Panc1 (cell line): ENCODE results near the gene GAS7. TPM values are rescaled to one million over a fixed set of nuclear protein-coding genes. Genes with fewer than 3 reads are reported as not detected.

Source experiments
- ATAC-seq: fragments of 200-7000 bp; cut with Tn5 transposase; 2 replicates; pipeline ENCODE4 v1.9.1; 2020; ENCODE audit warnings: mild to moderate bottlenecking, moderate library complexity
- BruUV-seq: library from RNA; stranded (reverse); fragments of 400-500 nt; replicated peaks from 2 replicates; lab custom pipeline; 2021; lab: Mats Ljungman, UMichigan
- CTCF ChIA-PET: fragments of 300-600 bp; sonication (Branson Sonifier 250); formaldehyde crosslinking; loops from one replicate; lab custom pipeline; 2022; ENCODE audit warnings: antibody characterized with exemption; lab: Charles Lee
- POLR2A ChIA-PET: fragments of 300-600 bp; sonication (Branson Sonifier 250); formaldehyde crosslinking; loops from one replicate; lab custom pipeline; 2022; ENCODE audit warnings: antibody characterized with exemption; lab: Charles Lee
- DNase-seq: peaks from one replicate; pipeline ENCODE4 v3.0.0-alpha.2; 2010; ENCODE audit warnings: low read depth, low spot score
- H3K27ac ChIP-seq: 2 replicates; pipeline ENCODE4 v1.5.1; 2011; ENCODE audit warnings: mild to moderate bottlenecking, low read length, inconsistent platforms
- H3K27me3 ChIP-seq: fragments of 200-500 bp; sonication (Bioruptor generic); 2 replicates; pipeline ENCODE4 v1.6.0; 2014; ENCODE audit warnings: low read length, inconsistent platforms; ENCODE audit not compliant: control insufficient read depth, insufficient read depth
- H3K36me3 ChIP-seq: fragments of 200-500 bp; sonication (Bioruptor generic); 2 replicates; pipeline ENCODE4 v1.5.1; 2014; ENCODE audit warnings: inconsistent platforms, mild to moderate bottlenecking, low read length, moderate library complexity; ENCODE audit not compliant: control insufficient read depth, insufficient read depth
- H3K4me1 ChIP-seq: 2 replicates; pipeline ENCODE4 v1.5.1; 2011; ENCODE audit warnings: inconsistent platforms, mild to moderate bottlenecking, low read length, moderate library complexity; ENCODE audit not compliant: control insufficient read depth, insufficient read depth
- H3K4me3 ChIP-seq, 2 experiments: 2 replicates each; pipeline ENCODE4 v1.5.1; 2011 to 2012; ENCODE audit warnings: low read depth in 2 of 2, low read length in 2 of 2, mild to moderate bottlenecking in 2 of 2, inconsistent platforms in 1 of 2, moderate library complexity in 1 of 2
- H3K9me3 ChIP-seq: fragments of 200-500 bp; sonication (Bioruptor generic); 2 replicates; pipeline ENCODE4 v1.5.1; 2014; ENCODE audit warnings: low read depth, mild to moderate bottlenecking, inconsistent platforms, low read length, moderate library complexity; ENCODE audit not compliant: control insufficient read depth, insufficient read depth
- CTCF ChIP-seq: fragments of 450-650 bp; IDR thresholded peaks from 2 replicates; pipeline ENCODE4 v1.5.1; 2017; ENCODE audit warnings: mild to moderate bottlenecking
- POLR2AphosphoS5 ChIP-seq: IDR thresholded peaks from 2 replicates; pipeline ENCODE4 v1.6.1; 2012; ENCODE audit warnings: mild to moderate bottlenecking, low read depth, low read length, moderate library complexity
- REST ChIP-seq, 2 experiments: IDR thresholded peaks; 2 replicates each; pipeline ENCODE4 v1.6.1; 2011 to 2012; ENCODE audit warnings: low read depth in 2 of 2, control low read depth in 1 of 2, low read length in 1 of 2, mild to moderate bottlenecking in 1 of 2, moderate library complexity in 1 of 2; ENCODE audit not compliant: insufficient read depth in 1 of 2
- SIN3A ChIP-seq: IDR thresholded peaks from 2 replicates; pipeline ENCODE4 v1.6.1; 2012; ENCODE audit warnings: low read depth, mild to moderate bottlenecking, low read length, moderate library complexity, borderline replicate concordance; ENCODE audit not compliant: insufficient read depth
- TCF7L2 ChIP-seq: IDR thresholded peaks from 2 replicates; pipeline ENCODE4 v1.6.1; 2011; ENCODE audit warnings: mild to moderate bottlenecking, low read depth, low read length, inconsistent platforms
- in situ Hi-C: cut with HindIII; loops from 2 replicates; pipeline ENCODE4 v1.10.0; 2016; ENCODE audit warnings: low sequenced_read_pairs, low pct_unique_long_range_greater_than_20kb
- intact Hi-C: fragments of 100-400 bp; cut with micrococcal nuclease; formaldehyde crosslinking; loops from one replicate; pipeline ENCODE4 v1.10.0; 2022; ENCODE audit not compliant: unreplicated experiment
- total RNA-seq: library from RNA; stranded (reverse); gene quantifications from one replicate; pipeline ENCODE4 v1.2.1, GENCODE V29; 2021; ENCODE audit not compliant: unreplicated experiment

The GAS7 gene
- total RNA-seq, 1 experiment from 2014 or later, result 0.05 TPM

- BruUV-seq, result no TSS peak
- no peak overlapping the region for H3K4me3 ChIP-seq
- ChIA-PET POLR2A (no interaction called here), CTCF (no interaction called here)
- no peak overlapping the region for H3K27ac ChIP-seq
- DNase-seq, result no peak
- no peaks in the 10 kb centered on the region for H3K27me3 ChIP-seq
- H3K9me3 ChIP-seq, result no peaks in the 10 kb centered on the region
- in situ Hi-C loops (no loop called here), intact Hi-C loops (no loop called here)
- H3K4me1 ChIP-seq, result no peaks in the 10 kb centered on the region
- ATAC-seq, result no peak
- H3K36me3 ChIP-seq, result no peaks in the 10 kb centered on the region
- no peak for TF ChIP-seq CTCF
- no peak for TF ChIP-seq REST (IDR thresholded peaks at IDR 0.05; ENCODE audit: insufficient read depth in 1 of 2, low read depth in 2 of 2, low read length in 1 of 2)
- TF ChIP-seq SIN3A, result no peak
- TF ChIP-seq POLR2AphosphoS5, result no peak
- TF ChIP-seq TCF7L2, result no peak
Measured at GRCh38 chr17:9971991-9972390, 226.4 kb downstream of the GAS7 start.

GRCh38 chr17:9969301-9969935, 229.0 kb downstream of the GAS7 start:
- in situ Hi-C loops, result no loop called here
- CTCF ChIA-PET, result no interaction called here
- intact Hi-C loops, result loop anchor here (5.0 kb wide), 1 partner anchor 648 kb away; no protein-coding TSS in a partner anchor
- H3K27me3 ChIP-seq, result no peaks in the 10 kb centered on the region
- no peak for TF ChIP-seq CTCF
- TF ChIP-seq SIN3A, result no peak
- no peak for TF ChIP-seq POLR2AphosphoS5
- TF ChIP-seq TCF7L2, result no peak
- no peak for TF ChIP-seq REST (IDR thresholded peaks at IDR 0.05; ENCODE audit: insufficient read depth in 1 of 2, low read depth in 2 of 2, low read length in 1 of 2)
- H3K4me3 ChIP-seq, result no peak overlapping the region
- no peaks in the 10 kb centered on the region for H3K9me3 ChIP-seq
- BruUV-seq, result no TSS peak
- no peak overlapping the region for H3K27ac ChIP-seq
- H3K36me3 ChIP-seq, result no peaks in the 10 kb centered on the region
- no peaks in the 10 kb centered on the region for H3K4me1 ChIP-seq
- POLR2A ChIA-PET, result no interaction called here
- no peak for ATAC-seq
- no peak for DNase-seq
